GM19438 (cell line): ENCODE results near the gene NOP56.
A peak's percentile ranks its signal among the peaks of the same experiment; 100 is the strongest.

Experiments
- ATAC-seq: cut with Tn5 transposase; IDR thresholded peaks from one replicate; pipeline ENCODE4 v1.9.1; 2021; ENCODE audit warnings: low read depth; ENCODE audit not compliant: unreplicated experiment

The NOP56 gene, protein sequence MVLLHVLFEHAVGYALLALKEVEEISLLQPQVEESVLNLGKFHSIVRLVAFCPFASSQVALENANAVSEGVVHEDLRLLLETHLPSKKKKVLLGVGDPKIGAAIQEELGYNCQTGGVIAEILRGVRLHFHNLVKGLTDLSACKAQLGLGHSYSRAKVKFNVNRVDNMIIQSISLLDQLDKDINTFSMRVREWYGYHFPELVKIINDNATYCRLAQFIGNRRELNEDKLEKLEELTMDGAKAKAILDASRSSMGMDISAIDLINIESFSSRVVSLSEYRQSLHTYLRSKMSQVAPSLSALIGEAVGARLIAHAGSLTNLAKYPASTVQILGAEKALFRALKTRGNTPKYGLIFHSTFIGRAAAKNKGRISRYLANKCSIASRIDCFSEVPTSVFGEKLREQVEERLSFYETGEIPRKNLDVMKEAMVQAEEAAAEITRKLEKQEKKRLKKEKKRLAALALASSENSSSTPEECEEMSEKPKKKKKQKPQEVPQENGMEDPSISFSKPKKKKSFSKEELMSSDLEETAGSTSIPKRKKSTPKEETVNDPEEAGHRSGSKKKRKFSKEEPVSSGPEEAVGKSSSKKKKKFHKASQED

DNA sequence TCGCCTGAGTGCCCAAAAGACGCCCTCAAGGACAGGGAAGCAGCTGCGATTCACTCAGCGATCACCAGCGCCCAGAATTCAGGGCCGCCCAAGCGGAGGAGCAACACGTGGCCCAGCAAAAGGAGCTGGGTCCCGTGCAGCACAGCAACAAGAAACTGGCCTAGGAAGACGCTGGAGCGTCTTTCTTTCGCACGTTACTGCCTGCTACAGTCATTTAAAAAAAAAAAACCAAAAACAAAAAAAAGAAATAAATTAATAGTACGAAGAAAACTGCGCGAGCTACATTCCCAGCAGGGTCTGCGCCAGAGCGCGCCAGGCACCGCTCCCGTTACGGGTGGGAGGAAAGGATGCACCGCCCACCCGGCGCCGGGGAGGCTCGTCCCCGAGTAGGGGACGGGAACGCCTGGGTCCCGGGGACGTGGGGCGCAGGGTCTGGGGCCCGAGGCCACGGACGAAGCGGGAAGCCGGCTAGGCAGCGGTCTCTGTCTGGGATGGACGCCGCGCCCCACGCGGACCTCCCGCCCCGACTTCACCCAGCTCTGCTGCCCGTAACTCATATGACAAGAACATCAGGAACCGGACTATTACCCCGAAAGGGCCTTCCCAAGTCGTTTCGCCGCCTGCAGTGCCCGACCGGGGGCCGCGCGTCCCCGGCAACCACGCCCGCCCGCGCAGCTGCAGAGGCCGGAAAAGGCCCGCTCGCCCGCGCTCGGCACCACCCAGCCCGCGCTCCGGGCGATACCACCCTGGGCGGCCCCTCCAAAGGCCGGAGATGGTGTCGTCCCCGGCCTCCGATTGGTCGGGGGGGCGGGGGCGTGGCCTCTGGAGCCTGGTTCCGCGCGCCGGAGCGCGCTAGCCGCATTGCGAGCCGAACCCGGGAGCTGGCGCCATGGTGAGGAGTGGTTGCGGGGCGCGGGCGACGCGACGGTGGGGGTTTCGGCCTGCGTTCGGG, at the start of gene NOP56:
Gene NOP56, plus strand, starts transcription at position 861 of the 952 bp plus-strand sequence. Its CDS starts 29 bp downstream, at position 890.
- ATAC-seq: peak; percentile 78

DNA sequence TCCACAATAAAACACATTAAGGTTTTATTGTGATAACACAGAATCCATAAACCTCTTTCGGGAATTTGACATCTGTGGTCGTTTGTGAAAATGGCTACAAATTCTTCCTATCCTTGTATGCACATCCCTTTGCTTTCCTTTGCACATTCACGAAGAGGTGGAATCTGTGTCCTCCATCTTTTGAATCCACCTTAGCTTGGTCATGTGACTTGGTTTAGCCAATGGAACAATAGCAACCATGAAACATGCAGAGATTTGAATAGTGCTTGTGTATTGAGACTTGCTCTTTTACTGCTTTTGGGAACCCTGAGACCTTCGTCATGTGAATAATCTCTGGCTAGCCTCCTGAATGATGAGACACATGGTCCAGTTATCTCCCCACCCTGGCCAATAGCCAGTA, 49.7 kb upstream of the NOP56 start:
- ATAC-seq: no peak

DNA sequence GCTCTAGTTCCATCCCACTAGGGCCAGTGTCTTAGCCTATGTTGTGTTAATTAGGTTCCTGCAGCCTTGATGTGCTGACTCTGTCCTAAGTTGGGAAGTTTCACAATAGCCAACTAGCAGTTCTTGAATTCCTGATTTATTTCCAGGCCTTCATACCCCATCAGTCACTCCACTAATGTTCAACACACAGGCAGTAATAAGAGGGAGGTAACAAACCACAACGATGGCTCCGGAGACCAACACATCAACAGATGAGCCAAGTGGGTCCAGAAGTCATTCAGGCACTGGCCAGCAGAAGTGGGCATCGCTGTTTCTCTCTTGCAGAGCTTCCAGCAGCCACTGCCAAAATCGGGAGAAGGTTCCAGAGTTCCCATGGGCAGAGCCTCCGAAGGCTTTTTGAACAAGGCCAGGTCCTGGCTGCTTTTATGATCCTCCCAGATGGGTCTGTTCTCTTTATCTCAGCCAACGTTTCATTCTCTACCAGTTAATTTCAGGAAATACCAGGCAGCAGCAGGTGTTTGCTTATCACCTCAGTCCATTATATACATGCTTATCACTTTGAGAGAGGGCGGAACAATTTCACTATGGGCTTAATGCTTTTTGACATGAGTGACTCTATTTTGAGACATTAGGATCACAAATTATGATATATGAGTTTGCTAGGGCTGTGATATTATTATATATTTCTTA, 48.5 kb upstream of the NOP56 start:
- ATAC-seq: no peak

DNA sequence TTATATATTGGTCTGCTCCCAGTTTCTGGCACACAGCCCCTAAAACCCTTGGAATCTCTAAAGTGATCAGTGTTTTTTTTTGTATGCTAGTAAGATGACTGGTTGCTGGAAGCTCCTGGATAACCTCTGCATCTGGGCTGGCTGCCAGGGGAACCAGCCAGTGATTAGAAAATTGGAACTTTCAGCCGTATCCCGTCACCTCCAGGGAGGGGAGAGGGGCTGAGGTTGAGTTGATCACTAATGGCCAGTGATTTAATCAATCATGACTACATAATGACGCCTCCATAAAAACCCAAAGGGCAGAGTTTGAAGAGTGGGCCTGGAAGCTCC, 48.0 kb upstream of the NOP56 start:
- no peak for ATAC-seq

DNA sequence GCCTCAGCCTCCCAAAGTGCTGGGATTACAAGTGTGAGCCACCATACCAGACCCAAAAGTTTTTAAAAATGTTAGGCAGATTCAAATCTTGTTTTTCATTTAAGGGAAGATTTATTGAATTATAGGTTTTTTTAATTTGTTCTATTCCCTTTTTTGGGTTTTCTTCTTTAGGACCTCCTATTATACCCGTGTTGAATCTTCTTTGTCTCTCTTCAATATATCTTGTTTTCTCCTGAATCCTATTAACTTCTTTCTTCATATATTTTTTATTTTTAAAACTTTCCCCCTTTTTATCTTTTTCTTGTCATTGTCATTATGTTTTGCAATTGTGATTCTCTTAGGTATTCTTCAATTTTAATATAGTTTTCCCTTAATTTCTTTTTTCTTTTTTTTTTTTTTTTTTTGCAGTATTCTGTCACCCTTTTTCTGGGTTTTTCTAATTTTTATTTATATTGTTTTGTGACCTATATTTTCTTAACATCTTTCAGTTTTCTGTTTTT, 45.9 kb upstream of the NOP56 start:
- no peak for ATAC-seq

DNA sequence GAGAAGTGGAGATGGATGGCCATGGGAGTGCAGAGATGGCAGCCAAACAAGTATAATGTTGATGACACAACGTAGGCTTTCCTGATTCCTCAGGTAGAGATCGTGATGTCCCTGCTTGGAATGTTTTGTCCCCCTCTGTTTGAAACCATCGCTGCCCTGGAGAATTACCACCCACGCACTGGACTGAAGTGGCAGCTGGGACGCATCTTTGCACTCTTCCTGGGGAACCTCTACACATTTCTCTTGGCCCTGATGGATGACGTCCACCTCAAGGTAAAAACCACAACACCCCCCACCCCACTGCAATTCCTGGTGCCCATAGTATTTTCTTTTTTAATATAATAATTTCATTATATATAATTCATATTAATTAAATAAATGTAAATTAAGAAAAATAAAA, 42.1 kb upstream of the NOP56 start:
- ATAC-seq: no peak

DNA sequence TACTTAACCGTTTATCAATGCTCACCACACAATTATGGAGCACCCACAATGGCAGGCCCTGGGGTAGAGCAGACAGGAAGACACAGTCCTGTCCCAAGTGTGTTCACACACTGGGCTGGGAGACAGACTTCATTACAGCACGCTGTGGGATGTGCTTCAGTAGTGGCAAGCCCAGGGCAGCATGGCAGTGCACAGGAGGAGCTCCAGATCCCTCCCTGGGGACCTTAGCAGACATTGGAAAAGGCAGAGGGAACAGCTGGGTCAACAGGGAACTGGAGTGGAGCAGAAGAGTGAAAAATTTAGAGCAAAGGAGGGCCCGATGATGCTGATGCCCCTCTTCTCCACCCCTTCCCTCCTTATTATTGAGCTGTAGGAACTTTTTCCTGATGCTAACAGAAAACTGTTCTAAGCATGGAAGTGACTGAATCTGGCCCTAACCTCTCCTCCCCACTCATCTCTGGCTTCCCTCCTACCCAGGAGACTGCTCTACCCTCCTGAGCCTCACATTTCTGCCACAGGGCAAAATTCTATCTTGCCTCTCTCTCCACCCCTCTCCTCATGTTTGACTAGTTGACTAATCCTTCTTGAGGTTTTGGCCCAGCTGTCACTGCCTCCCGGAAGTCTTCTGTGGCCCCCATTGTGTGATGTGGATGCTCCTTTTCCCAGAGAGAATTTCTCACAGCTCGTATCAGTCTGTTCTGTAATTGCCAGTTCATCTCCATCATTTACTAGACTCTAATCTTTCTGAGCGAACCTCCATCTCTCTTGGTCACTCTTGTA, 41.3 kb upstream of the NOP56 start:
- no peak for ATAC-seq

DNA sequence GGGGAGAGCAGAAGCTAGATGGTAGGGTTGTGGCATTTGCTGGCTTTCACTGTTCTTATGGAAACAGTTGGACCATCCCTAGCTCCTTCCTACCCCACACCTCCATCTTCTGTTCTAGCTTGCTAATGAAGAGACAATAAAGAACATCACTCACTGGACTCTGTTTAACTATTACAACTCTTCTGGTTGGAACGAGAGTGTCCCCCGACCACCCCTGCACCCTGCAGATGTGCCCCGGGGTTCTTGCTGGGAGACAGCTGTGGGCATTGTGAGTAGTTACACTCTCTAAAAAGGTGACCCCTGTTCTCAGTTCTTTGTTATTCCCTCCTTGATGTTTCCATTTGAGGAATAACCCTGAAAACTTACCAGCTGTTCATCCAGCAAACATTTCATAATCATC, 40.4 kb upstream of the NOP56 start:
- ATAC-seq: no peak

DNA sequence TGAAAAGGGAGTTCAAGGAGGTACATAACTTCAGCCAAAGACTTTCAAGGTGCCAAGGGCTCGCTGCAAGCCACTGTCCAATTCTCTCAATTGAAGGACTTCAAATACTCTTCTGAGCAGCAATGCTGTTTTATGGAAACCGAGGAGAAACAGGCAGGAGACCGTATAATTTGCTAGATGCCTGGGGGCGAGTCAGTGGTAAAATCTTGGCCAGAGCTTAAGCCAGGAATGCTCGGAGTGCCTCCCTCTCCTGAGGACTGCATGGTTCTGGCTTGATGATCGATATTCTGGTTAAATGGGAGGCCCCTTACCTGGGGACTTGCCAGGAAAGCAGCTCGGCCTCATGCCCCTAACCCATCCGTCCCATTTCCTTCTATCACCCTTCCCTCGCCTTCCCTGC, 35.8 kb upstream of the NOP56 start:
- ATAC-seq: no peak

DNA sequence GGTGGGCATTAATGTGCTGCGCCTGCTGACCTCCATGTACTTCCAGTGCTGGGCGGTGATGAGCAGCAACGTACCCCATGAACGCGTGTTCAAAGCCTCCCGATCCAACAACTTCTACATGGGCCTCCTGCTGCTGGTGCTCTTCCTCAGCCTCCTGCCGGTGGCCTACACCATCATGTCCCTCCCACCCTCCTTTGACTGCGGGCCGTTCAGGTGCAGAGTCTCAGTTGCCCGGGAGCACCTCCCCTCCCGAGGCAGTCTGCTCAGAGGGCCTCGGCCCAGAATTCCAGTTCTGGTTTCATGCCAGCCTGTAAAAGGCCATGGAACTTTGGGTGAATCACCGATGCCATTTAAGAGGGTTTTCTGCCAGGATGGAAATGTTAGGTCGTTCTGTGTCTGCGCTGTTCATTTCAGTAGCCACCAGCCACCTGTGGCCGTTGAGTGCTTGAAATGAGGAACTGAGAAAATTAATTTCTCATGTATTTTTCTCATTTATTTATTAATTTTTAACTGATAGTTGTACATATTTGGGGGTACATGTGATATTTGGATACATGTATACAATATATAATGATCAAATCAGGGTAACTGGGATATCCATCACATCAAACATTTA, 35.2 kb upstream of the NOP56 start:
- ATAC-seq: no peak

DNA sequence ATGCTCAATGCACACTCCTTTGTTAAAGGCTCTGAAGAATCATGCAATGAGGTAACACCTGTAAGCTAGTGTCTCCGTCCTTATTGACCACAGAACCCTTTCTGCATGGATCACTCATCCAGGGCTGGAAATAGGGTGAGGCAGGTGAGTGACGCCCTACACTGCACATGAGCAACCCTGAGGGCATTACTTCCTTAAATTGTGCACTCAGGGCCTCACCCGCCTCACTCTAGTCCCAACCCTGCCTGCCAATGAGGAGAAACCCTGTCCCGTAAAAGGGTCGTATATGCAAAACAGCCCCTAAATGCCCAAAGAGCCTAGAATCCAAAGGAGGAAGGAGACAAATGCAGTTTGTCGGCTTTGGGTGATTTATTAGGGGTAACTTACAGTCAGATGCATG, 33.6 kb upstream of the NOP56 start:
- no peak for ATAC-seq

DNA sequence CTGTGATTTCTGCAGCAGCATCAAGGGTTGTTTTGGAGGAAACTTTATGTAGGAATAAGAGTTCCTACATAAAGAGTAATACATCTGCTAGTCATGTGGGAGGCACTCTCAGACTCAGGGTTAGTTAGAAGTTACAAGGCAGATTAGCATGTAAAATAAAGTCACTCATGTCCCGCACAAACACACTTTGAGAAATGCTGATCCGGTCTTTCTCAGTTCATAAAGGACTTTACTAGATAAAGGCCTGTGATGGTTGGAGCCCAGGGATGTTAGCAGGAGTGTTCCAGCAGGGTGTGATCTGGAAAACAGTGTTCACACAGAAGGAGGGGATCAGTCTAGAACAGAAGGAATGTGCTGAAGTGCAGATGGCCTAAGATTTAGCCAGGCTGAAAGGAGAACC, 33.1 kb upstream of the NOP56 start:
- no peak for ATAC-seq

DNA sequence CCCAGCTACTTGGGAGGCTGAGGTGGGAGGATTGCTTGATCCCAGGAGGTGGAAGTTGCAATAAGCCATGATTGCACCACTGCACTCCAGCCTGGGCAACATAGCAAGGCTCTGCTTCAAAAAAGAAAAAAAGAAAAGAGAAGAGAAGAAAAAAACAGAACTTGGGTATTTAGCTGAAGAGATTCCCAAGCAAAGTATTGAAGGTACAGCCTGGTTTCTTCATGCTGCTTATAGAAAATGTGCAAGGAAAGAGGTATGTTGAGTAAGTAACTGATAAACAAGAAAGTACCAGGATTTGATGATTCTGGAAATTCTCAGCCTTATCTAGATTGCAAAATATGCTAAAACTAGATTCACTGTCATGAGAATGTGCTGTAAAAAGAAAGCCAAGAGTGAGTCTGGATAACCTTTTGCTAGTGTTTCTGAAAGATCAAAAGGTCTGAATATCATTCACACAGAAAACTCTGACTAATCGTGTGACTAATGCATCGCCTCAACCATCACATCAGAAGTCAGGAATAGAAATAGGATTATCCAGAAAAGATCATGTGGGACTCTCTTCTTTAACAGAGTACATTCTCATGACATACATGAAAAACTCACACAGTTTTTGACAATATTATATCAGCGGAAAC, 32.4 kb upstream of the NOP56 start:
- no peak for ATAC-seq

DNA sequence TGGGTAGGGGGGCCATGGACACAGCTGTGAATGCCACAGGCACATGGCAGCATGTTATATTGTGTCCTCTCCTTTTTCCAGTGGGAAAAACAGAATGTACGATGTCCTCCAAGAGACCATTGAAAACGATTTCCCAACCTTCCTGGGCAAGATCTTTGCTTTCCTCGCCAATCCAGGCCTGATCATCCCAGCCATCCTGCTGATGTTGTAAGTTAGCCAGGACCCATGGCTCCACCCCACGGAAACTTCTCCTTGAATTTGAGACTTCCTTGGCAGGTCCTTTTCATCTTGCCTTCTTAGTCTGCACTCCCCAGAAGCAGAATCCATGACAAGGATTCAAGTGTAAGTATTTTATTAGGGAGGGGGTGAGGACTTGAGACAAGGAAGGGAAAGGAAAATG, 28.2 kb upstream of the NOP56 start:
- ATAC-seq: no peak

DNA sequence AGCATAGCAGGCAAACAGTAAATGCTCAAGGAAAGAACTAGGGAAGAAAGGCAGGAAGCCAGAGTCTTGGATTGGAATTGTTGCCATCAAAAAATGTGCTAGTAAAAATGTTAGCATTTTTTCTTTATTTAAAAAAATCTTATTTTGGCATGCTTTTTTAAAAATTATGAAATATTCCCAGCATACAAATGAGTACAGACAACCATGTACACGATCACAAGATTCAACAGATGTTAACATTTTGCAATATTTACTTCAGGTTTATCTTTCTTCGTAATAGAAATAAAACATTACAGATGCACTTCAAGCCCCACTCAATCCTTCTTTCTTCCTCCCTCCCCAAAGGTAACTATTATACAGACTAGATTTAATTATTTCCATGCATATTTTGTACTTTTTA, 27.4 kb upstream of the NOP56 start:
- no peak for ATAC-seq

DNA sequence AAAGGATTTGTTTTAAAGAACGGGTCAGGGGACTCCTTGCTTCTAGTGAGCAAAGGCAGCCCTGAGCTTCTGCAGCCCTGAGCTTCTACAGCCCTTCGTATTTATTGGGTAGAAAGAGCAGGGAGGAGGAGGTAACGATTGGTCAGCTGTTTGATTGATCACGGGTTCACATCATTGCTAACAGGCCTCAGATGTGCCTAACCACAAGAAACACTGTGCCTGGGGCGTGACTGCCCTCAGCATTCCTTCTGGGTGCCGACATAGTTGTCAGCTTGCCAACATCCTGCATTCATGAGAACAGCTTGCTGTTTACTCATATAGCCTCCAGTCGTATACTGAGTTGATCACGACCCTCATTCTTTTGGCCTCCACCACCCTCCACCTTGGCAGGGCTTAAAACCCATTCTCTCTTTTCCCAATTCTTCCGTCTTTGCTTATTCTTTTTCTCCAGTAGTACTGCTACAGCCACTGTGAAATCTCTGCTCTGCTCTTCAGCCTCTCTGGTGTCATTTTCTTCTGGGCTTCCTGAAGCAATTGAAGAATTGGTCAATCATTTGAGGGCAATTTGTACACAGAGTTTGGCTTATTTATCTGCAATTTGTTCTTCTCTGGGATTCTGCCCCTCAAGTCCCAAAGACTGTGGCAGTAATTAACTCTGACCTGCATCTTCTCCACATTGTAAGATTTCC, 25.4 kb upstream of the NOP56 start:
- ATAC-seq: no peak

DNA sequence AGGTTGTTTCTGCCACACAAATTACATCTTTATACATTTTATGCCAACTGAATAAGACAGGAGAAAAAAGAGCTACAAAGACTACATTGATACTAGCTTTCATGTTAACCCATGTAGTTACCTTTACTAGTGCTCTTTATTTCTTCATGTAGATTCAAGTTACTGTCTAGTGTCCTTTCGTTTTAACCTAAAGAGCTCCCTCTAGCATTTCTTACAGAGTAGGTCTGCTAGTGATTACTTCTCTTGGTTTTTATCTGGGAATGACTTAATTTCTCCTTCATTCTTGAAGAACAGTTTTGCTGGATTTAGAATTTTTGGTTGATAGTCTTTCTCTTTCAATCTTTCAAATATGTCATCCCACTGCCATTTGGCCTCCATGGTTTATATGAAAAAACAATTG, 21.2 kb upstream of the NOP56 start:
- ATAC-seq: no peak

DNA sequence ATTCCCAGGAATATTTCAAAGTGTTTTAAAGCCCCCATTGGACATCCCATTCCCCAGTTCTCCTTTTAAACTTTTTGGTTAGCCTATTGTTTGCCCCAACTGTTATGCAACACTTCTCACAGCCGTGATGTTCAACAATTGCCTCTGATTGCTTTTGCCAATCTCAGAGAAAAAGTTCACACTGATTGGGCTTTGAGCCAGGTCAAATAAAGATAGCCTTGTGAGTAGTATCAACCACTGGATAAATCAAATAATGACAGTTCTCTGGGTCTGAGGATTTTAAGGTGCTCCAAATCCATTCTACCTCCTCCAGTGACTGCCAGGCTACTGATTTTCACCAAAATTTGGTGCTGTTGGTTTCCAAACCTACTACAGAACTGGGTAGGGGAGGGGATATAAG, 19.1 kb upstream of the NOP56 start:
- no peak for ATAC-seq
